RPMI7951 (cell line): ENCODE results near the gene SYNJ2. TPM values are rescaled to one million over a fixed set of nuclear protein-coding genes. Genes with fewer than 3 reads are reported as not detected.

Source experiments
- DNase-seq: peaks from one replicate; pipeline ENCODE4 v3.0.0-alpha.2; 2012; ENCODE audit warnings: low read depth
- total RNA-seq: library from RNA; depleted of rRNA; stranded (reverse); fragments of >200 nt; shearing (Covaris generic); gene quantifications from 2 replicates; pipeline ENCODE4 v1.2.3, GENCODE V29; 2014

SYNJ2 gene
- total RNA-seq, 1 experiment from 2014 or later = 47.8 TPM

GRCh38 chr6:157978021-157978783 lies 3.5 kb upstream of the SYNJ2 start:
- no peak for DNase-seq

- DNase-seq = no peak
Measured at GRCh38 chr6:157980288-157981131, 1.2 kb upstream of the SYNJ2 start.

GRCh38 chr6:157981132-157981394 lies 600 bp upstream of the SYNJ2 start:
- no peak for DNase-seq

- DNase-seq = peak; percentile 31
Measured at GRCh38 chr6:157982102-157982562, 469 bp downstream of the SYNJ2 start.

- DNase-seq = peak; percentile 73
Measured at GRCh38 chr6:157982563-157983405, 1.1 kb downstream of the SYNJ2 start.

GRCh38 chr6:157983406-157984119 lies 1.9 kb downstream of the SYNJ2 start:
- DNase-seq = peak; percentile 42

GRCh38 chr6:157984128-157984527 lies 2.5 kb downstream of the SYNJ2 start:
- no peak for DNase-seq

- DNase-seq = no peak
Measured at GRCh38 chr6:157984686-157985225, 3.1 kb downstream of the SYNJ2 start.

- peak; percentile 80 for DNase-seq
Measured at GRCh38 chr6:157985378-157986155, 3.9 kb downstream of the SYNJ2 start.

- no peak for DNase-seq
Measured at GRCh38 chr6:157987788-157988699, 6.4 kb downstream of the SYNJ2 start.

- no peak for DNase-seq
Measured at GRCh38 chr6:157988700-157989063, 7.0 kb downstream of the SYNJ2 start.

- peak; percentile 99 for DNase-seq
Measured at GRCh38 chr6:157989541-157990289, 8.1 kb downstream of the SYNJ2 start.

GRCh38 chr6:157990321-157991066 lies 8.8 kb downstream of the SYNJ2 start:
- peak; percentile 95 for DNase-seq

- no peak for DNase-seq
Measured at GRCh38 chr6:157991067-157991432, 9.4 kb downstream of the SYNJ2 start.

- no peak for DNase-seq
Measured at GRCh38 chr6:157993076-157993475, 11.4 kb downstream of the SYNJ2 start.

- peak; percentile 36 for DNase-seq
Measured at GRCh38 chr6:157994125-157994795, 12.6 kb downstream of the SYNJ2 start.

- no peak for DNase-seq
Measured at GRCh38 chr6:157995458-157995857, 13.8 kb downstream of the SYNJ2 start.
